ENCODE measurements around the gene ABHD8.

ABHD8 gene

GRCh38 chr19:17323300-17323963 is 20.2 kb upstream of the ABHD8 start:
- DNase-seq (ENCODE audit: extremely low spot score, insufficient read length, low read depth) (no peak), FAIRE-seq (no peak)

GRCh38 chr19:17322854-17323253 is 19.6 kb upstream of the ABHD8 start:
- DNase-seq (ENCODE audit: extremely low spot score, insufficient read length, low read depth) (no peak), FAIRE-seq (no peak)

GRCh38 chr19:17321655-17322489 is 18.6 kb upstream of the ABHD8 start:
- no peak for DNase-seq (ENCODE audit: extremely low spot score, insufficient read length, low read depth)
- no peak for FAIRE-seq

- DNase-seq (ENCODE audit: extremely low spot score, insufficient read length, low read depth) (no peak), FAIRE-seq (no peak)
Observed at GRCh38 chr19:17320435-17320834, 17.2 kb upstream of the ABHD8 start.

- DNase-seq (ENCODE audit: extremely low spot score, insufficient read length, low read depth) (no peak), FAIRE-seq (no peak)
Observed at GRCh38 chr19:17319473-17320238, 16.4 kb upstream of the ABHD8 start.

- DNase-seq (ENCODE audit: extremely low spot score, insufficient read length, low read depth) (no peak), FAIRE-seq (no peak)
Observed at GRCh38 chr19:17318966-17319365, 15.7 kb upstream of the ABHD8 start.

- FAIRE-seq (no peak), DNase-seq (ENCODE audit: extremely low spot score, insufficient read length, low read depth) (no peak)
Observed at GRCh38 chr19:17314007-17314593, 10.9 kb upstream of the ABHD8 start.

GRCh38 chr19:17312189-17313113 is 9.2 kb upstream of the ABHD8 start:
- FAIRE-seq (no peak), DNase-seq (ENCODE audit: extremely low spot score, insufficient read length, low read depth) (no peak)

- DNase-seq (ENCODE audit: extremely low spot score, insufficient read length, low read depth) (no peak), FAIRE-seq (no peak)
Observed at GRCh38 chr19:17311455-17312188, 8.4 kb upstream of the ABHD8 start.

GRCh38 chr19:17309965-17310461 is 6.8 kb upstream of the ABHD8 start:
- FAIRE-seq = peak; percentile 38
- DNase-seq (ENCODE audit: extremely low spot score, insufficient read length, low read depth) = no peak

- DNase-seq (ENCODE audit: extremely low spot score, insufficient read length, low read depth) = peak; percentile 98
Observed at GRCh38 chr19:17309198-17309964, 6.2 kb upstream of the ABHD8 start, which contains the start of gene DDA1. Gene DDA1 (plus strand): TSS chr19:17309563. CDS start chr19:17309655, 92 bp downstream.

GRCh38 chr19:17307876-17308377 is 4.7 kb upstream of the ABHD8 start:
- no peak for FAIRE-seq

More at GRCh38 chr19:17309198-17309964, 6.2 kb upstream of the ABHD8 start, which contains the start of gene DDA1:
- FAIRE-seq = peak; percentile 100

GRCh38 chr19:17306285-17306714 is 3.1 kb upstream of the ABHD8 start:
- FAIRE-seq (no peak), DNase-seq (ENCODE audit: extremely low spot score, insufficient read length, low read depth) (no peak)

More at GRCh38 chr19:17307876-17308377, 4.7 kb upstream of the ABHD8 start:
- DNase-seq (ENCODE audit: extremely low spot score, insufficient read length, low read depth) = no peak

- FAIRE-seq = peak; percentile 98
- DNase-seq (ENCODE audit: extremely low spot score, insufficient read length, low read depth) = peak; percentile 78
Observed at GRCh38 chr19:17305517-17306284, 2.5 kb upstream of the ABHD8 start, which contains the start of gene MRPL34. Gene MRPL34 (plus strand): TSS chr19:17305872. CDS start chr19:17305893, 21 bp downstream.

GRCh38 chr19:17305216-17305516 is 1.9 kb upstream of the ABHD8 start:
- FAIRE-seq = no peak

GRCh38 chr19:17304386-17305215 is 1.4 kb upstream of the ABHD8 start:
- FAIRE-seq (no peak), DNase-seq (ENCODE audit: extremely low spot score, insufficient read length, low read depth) (no peak)

More at GRCh38 chr19:17305216-17305516, 1.9 kb upstream of the ABHD8 start:
- DNase-seq (ENCODE audit: extremely low spot score, insufficient read length, low read depth) = no peak

All from GM18507 (cell line).